ENCODE data around the gene HDAC10. TPM values are rescaled to one million over a fixed set of nuclear protein-coding genes. Genes with fewer than 3 reads are reported as not detected.

HDAC10 gene
- total RNA-seq, 3 donors from 2014 or later (not counting 1 experiment from before 2014, with no cell fraction given), result 112 to 131 (median 123) TPM

- no peak within 1 kb of the TSS for H3K4me3 ChIP-seq (ENCODE audit: low read length)
- H3K4me1 Mint-ChIP-seq, result peaks cover 0 to 7% of the 10 kb centered on the region in 2 donors
- intact Hi-C loops (cut with micrococcal nuclease), result no loop called here
- WGBS (ENCODE audit: insufficient coverage), result 3% methylated on average over 58 of the region's 61 CpGs
- TF ChIP-seq CTCF (IDR thresholded peaks at IDR 0.05), result no peak
- no peaks in the 10 kb centered on the region for H3K36me3 Mint-ChIP-seq
- H3K4me3 Mint-ChIP-seq, result peak within 1 kb of the TSS; percentile 79
- no peaks in the 10 kb centered on the region for H3K9me3 Mint-ChIP-seq
- H3K4me1 ChIP-seq (ENCODE audit: control insufficient read depth, insufficient read depth, low read length), result peaks cover 13% of the 10 kb centered on the region
- H3K9me3 ChIP-seq (ENCODE audit: control insufficient read depth, insufficient read depth, low read length), result no peaks in the 10 kb centered on the region
- H3K27ac ChIP-seq (ENCODE audit: low read length), result no peak within 1 kb of the TSS
- H3K27me3 ChIP-seq (ENCODE audit: control insufficient read depth, insufficient read depth, low read length), result peaks cover 13% of the 10 kb centered on the region
- no peak within 1 kb of the TSS for H3K27ac Mint-ChIP-seq
- DNase-seq (no peak), ATAC-seq (peak in 2 of 3 donors; percentile 18 to 28)
- no peaks in the 10 kb centered on the region for H3K36me3 ChIP-seq (ENCODE audit: control insufficient read depth, insufficient read depth, low read length)
- H3K27me3 Mint-ChIP-seq (ENCODE audit: low read depth in 2 of 2), result peaks cover 0 to 14% of the 10 kb centered on the region in 2 donors
Observed at GRCh38 chr22:50261615-50262459, 10.8 kb upstream of the HDAC10 start, which contains the start of gene MAPK12. Gene MAPK12, minus strand, starts transcription at chr22:50261683. Its CDS starts 174 bp downstream, at chr22:50261509.

- H3K27ac Mint-ChIP-seq, result no peak overlapping the region
- no peak overlapping the region for H3K4me3 Mint-ChIP-seq
- H3K36me3 ChIP-seq (ENCODE audit: control insufficient read depth, insufficient read depth, low read length), result no peaks in the 10 kb centered on the region
- peaks cover 13% of the 10 kb centered on the region for H3K4me1 ChIP-seq (ENCODE audit: control insufficient read depth, insufficient read depth, low read length)
- no peak overlapping the region for H3K4me3 ChIP-seq (ENCODE audit: low read length)
- H3K27ac ChIP-seq (ENCODE audit: low read length), result no peak overlapping the region
- intact Hi-C loops (cut with micrococcal nuclease), result no loop called here
- no peaks in the 10 kb centered on the region for H3K9me3 ChIP-seq (ENCODE audit: control insufficient read depth, insufficient read depth, low read length)
- peak in 2 of 3 donors; percentile 42 to 55 for ATAC-seq
- DNase-seq, result no peak
- no peaks in the 10 kb centered on the region for H3K9me3 Mint-ChIP-seq
- peaks cover 13% of the 10 kb centered on the region for H3K27me3 ChIP-seq (ENCODE audit: control insufficient read depth, insufficient read depth, low read length)
- peaks cover 0 to 7% of the 10 kb centered on the region in 2 donors for H3K4me1 Mint-ChIP-seq
- peaks cover 0 to 14% of the 10 kb centered on the region in 2 donors for H3K27me3 Mint-ChIP-seq (ENCODE audit: low read depth in 2 of 2)
- no peaks in the 10 kb centered on the region for H3K36me3 Mint-ChIP-seq
- WGBS (ENCODE audit: insufficient coverage), result 2% methylated on average over 92 of the region's 92 CpGs
- TF ChIP-seq CTCF (IDR thresholded peaks at IDR 0.05), result no peak
Observed at GRCh38 chr22:50260801-50261614, 9.9 kb upstream of the HDAC10 start.

GRCh38 chr22:50260434-50260800 lies 9.4 kb upstream of the HDAC10 start:
- H3K9me3 Mint-ChIP-seq, result no peaks in the 10 kb centered on the region
- peaks cover 0 to 14% of the 10 kb centered on the region in 2 donors for H3K27me3 Mint-ChIP-seq (ENCODE audit: low read depth in 2 of 2)
- WGBS (ENCODE audit: insufficient coverage), result 55% methylated on average over 7 of the region's 11 CpGs
- Histone ChIP-seq H3K27ac (ENCODE audit: low read length) (no peak overlapping the region), H3K27me3 (ENCODE audit: control insufficient read depth, insufficient read depth, low read length) (peaks cover 13% of the 10 kb centered on the region), H3K36me3 (ENCODE audit: control insufficient read depth, insufficient read depth, low read length) (no peaks in the 10 kb centered on the region), H3K4me3 (ENCODE audit: low read length) (no peak overlapping the region), H3K4me1 (ENCODE audit: control insufficient read depth, insufficient read depth, low read length) (peaks cover 13% of the 10 kb centered on the region), H3K9me3 (ENCODE audit: control insufficient read depth, insufficient read depth, low read length) (no peaks in the 10 kb centered on the region)
- no peak overlapping the region for H3K4me3 Mint-ChIP-seq
- peaks cover 0 to 7% of the 10 kb centered on the region in 2 donors for H3K4me1 Mint-ChIP-seq
- no peak for DNase-seq
- no peaks in the 10 kb centered on the region for H3K36me3 Mint-ChIP-seq
- no peak for TF ChIP-seq CTCF (IDR thresholded peaks at IDR 0.05)
- no peak for ATAC-seq
- intact Hi-C loops (cut with micrococcal nuclease), result no loop called here
- no peak overlapping the region for H3K27ac Mint-ChIP-seq

Measured in natural killer cell (primary cell).